Measurements from ENCODE around the gene PLA2G2E.

The PLA2G2E gene

DNA sequence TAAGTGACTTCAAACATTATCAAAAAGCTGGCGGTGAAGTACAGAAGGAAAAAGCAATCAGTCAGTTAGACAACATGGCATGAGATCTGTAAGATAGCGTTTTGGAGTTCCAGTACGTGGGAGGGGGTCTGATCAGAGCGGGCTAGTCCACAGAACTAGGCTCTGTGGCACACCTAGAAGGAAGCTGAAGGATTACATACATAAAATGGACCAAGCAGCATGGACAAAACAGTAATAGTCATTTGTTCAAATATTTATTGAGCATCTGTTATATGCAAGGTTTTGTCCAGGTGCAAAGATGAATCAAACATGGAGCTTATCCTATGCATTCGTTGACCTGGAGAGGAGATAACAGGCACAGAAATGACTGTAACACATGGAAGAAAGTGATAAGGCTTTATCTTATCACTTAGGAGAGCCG is 22.9 kb upstream of the PLA2G2E start:
- no peak overlapping the region for H3K4me3 ChIP-seq (ENCODE audit: low read depth, low read length)
- DNase-seq (ENCODE audit: low read depth, low spot score), result no peak
- TF ChIP-seq, protein P1, sequence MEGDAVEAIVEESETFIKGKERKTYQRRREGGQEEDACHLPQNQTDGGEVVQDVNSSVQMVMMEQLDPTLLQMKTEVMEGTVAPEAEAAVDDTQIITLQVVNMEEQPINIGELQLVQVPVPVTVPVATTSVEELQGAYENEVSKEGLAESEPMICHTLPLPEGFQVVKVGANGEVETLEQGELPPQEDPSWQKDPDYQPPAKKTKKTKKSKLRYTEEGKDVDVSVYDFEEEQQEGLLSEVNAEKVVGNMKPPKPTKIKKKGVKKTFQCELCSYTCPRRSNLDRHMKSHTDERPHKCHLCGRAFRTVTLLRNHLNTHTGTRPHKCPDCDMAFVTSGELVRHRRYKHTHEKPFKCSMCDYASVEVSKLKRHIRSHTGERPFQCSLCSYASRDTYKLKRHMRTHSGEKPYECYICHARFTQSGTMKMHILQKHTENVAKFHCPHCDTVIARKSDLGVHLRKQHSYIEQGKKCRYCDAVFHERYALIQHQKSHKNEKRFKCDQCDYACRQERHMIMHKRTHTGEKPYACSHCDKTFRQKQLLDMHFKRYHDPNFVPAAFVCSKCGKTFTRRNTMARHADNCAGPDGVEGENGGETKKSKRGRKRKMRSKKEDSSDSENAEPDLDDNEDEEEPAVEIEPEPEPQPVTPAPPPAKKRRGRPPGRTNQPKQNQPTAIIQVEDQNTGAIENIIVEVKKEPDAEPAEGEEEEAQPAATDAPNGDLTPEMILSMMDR (IDR thresholded peaks at IDR 0.05; ENCODE audit: low read depth, low read length), result no peak
- in situ Hi-C loops (cut with HindIII; ENCODE audit: low sequenced_read_pairs), result no loop called here

DNA sequence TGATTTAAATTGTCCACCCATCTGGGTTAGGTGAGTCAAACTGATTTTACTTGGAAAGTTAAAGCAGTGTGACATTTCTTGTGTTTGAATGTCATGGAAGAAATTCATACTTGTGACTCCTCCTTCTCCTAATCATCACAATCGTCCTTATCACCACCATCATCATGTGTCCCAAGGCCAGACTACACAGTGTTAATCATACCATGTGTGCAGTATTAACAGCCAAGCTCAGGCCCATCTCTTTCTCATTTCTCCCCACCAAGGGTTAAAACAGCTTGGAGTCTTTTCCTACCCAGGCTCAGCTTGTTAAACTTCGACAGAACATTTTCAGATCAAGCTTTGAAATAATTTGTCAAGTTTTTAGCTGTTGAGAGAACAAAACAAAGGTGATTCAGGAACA is 22.5 kb upstream of the PLA2G2E start:
- TF ChIP-seq, protein P1 (IDR thresholded peaks at IDR 0.05; ENCODE audit: low read depth, low read length), result no peak
- H3K4me3 ChIP-seq (ENCODE audit: low read depth, low read length), result no peak overlapping the region
- in situ Hi-C loops (cut with HindIII; ENCODE audit: low sequenced_read_pairs), result no loop called here
- DNase-seq (ENCODE audit: low read depth, low spot score), result no peak

DNA sequence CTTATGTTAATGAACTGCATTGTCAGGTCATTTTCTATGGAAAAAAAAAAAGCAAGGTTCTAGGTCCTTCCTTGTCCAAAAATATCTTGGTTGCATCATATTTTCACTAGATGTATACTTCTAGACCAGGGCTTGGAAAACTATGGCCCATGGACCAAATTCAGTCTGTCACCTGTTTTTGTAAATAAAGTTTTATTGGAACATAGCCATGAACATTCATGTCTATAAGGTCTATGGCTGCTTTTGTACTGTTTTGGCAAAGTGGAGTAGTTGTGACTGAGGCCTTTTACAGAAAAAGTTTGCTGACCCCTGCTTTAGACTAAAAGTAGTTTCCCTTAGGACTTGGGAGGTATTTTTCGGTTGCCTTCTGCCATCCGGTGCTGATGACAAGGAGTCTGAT is 19.2 kb upstream of the PLA2G2E start:
- no peak for DNase-seq (ENCODE audit: low read depth, low spot score)
- in situ Hi-C loops (cut with HindIII; ENCODE audit: low sequenced_read_pairs), result no loop called here
- H3K4me3 ChIP-seq (ENCODE audit: low read depth, low read length), result no peak overlapping the region
- TF ChIP-seq, protein P1 (IDR thresholded peaks at IDR 0.05; ENCODE audit: low read depth, low read length), result no peak

DNA sequence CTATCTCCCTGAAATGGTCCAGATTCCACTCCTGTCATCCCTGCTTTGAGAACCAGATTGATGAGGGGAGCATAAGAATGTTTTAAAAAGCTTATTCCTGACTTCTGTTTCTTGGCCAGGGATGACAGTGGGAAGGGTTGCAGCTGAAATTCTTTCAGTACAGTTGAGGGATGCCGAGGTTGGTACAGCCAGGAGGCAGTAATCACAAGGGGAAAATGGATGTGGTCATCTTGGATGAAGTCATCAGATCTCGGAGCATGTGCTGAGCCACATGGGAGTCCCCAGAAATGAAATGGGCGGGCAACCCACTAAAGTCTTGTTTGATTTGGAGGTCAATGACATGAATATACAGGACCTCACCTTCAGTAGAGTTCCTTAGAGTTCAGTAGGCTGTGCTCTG is 18.7 kb upstream of the PLA2G2E start:
- H3K4me3 ChIP-seq (ENCODE audit: low read depth, low read length), result no peak overlapping the region
- no peak for DNase-seq (ENCODE audit: low read depth, low spot score)
- in situ Hi-C loops (cut with HindIII; ENCODE audit: low sequenced_read_pairs), result no loop called here
- TF ChIP-seq, protein P1 (IDR thresholded peaks at IDR 0.05; ENCODE audit: low read depth, low read length), result no peak

DNA sequence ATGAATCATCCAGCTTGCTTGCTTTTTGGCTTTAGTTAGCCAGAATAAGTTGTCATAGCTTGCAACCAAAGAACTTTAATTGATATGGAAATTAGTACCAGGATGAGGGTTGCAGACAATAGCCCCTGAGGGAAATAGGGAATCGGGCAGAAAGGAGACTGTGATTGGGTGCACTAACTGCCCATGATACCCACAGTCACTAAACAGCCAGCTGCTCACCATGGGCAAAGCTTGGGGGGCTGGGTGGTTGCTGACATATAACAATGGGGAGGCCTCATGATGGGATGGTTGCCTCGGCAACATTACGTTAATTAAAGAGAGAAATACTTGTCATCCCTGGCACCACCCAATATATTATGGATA is 17.8 kb upstream of the PLA2G2E start:
- in situ Hi-C loops (cut with HindIII; ENCODE audit: low sequenced_read_pairs), result no loop called here
- TF ChIP-seq, protein P1 (IDR thresholded peaks at IDR 0.05; ENCODE audit: low read depth, low read length), result no peak

DNA sequence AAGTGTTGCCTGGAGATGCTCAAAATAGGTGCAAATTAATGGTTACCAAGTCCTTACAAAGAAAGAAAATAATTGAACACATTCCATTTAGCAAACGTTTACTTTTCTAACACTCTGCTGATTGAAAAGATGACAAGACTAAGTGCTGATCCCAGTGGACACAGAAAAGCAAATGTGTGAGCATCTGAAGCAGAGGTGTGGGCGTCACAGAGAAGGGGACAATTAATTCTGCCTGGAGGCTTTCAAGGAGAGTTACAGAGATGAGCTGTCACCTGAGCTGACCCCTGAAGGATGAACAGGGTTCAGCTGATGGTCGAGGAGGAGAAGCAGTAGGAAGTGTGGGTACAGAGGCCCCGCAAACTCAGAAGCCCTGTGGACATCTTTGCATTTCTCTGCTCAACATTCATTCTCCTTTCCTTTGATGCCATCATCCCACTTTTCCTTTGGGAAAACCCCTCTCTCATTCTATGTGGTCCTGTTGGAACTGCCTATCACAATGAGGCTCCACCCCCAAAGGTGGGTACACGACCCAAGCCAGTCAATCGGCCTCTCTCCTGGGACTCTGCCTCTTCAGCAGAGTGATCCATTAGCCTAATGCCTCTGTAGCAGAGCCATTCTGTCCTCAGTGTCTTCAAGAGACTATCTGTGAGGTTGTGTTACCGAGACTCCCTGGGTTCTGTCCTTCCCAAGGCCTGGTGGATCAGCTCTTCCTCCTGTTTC is 17.2 kb upstream of the PLA2G2E start:
- no peak for DNase-seq (ENCODE audit: low read depth, low spot score)
- no peak overlapping the region for H3K4me3 ChIP-seq (ENCODE audit: low read depth, low read length)
- TF ChIP-seq, protein P1 (IDR thresholded peaks at IDR 0.05; ENCODE audit: low read depth, low read length), result no peak
- in situ Hi-C loops (cut with HindIII; ENCODE audit: low sequenced_read_pairs), result no loop called here

More for the DNA sequence above, 17.8 kb upstream of the PLA2G2E start:
- no peak for DNase-seq (ENCODE audit: low read depth, low spot score)
- H3K4me3 ChIP-seq (ENCODE audit: low read depth, low read length), result no peak overlapping the region
